ENCODE results near the gene GPR146.

The GPR146 gene

GRCh38 chr7:1068013-1068412, 23.7 kb downstream of the GPR146 start:
- H3K4me3 ChIP-seq (ENCODE audit: low read depth, low read length, poor library complexity, severe bottlenecking): no peak overlapping the region
- H3F3A ChIP-seq (ENCODE audit: insufficient read depth, low read length): no peaks in the 10 kb centered on the region
- H3K9me2 ChIP-seq (ENCODE audit: low read depth, low read length): no peaks in the 10 kb centered on the region
- no peaks in the 10 kb centered on the region for H3K9me3 ChIP-seq (ENCODE audit: low read length)
- no peak overlapping the region for H2AFZ ChIP-seq (ENCODE audit: low read length)
- no peaks in the 10 kb centered on the region for H3K27me3 ChIP-seq (ENCODE audit: insufficient read depth, low read length)
- H3K36me3 ChIP-seq (ENCODE audit: insufficient read depth, low read length): no peaks in the 10 kb centered on the region
- H3K4me2 ChIP-seq (ENCODE audit: low read length): no peak overlapping the region
- H3K27ac ChIP-seq (ENCODE audit: low read depth, low read length, poor library complexity, severe bottlenecking): no peak overlapping the region
- TF ChIP-seq EZH2 (IDR thresholded peaks at IDR 0.05; ENCODE audit: borderline replicate concordance, low read length): no peak
- TF ChIP-seq, protein P1, sequence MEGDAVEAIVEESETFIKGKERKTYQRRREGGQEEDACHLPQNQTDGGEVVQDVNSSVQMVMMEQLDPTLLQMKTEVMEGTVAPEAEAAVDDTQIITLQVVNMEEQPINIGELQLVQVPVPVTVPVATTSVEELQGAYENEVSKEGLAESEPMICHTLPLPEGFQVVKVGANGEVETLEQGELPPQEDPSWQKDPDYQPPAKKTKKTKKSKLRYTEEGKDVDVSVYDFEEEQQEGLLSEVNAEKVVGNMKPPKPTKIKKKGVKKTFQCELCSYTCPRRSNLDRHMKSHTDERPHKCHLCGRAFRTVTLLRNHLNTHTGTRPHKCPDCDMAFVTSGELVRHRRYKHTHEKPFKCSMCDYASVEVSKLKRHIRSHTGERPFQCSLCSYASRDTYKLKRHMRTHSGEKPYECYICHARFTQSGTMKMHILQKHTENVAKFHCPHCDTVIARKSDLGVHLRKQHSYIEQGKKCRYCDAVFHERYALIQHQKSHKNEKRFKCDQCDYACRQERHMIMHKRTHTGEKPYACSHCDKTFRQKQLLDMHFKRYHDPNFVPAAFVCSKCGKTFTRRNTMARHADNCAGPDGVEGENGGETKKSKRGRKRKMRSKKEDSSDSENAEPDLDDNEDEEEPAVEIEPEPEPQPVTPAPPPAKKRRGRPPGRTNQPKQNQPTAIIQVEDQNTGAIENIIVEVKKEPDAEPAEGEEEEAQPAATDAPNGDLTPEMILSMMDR (IDR thresholded peaks at IDR 0.05; ENCODE audit: low read length): no peak
- H3K79me2 ChIP-seq (ENCODE audit: insufficient read depth, low read length): no peaks in the 10 kb centered on the region
- H4K20me1 ChIP-seq (ENCODE audit: insufficient read depth, low read length): no peaks in the 10 kb centered on the region
- H3K9ac ChIP-seq (ENCODE audit: low read length): no peak overlapping the region
- H3K4me1 ChIP-seq (ENCODE audit: insufficient read depth, low read length, severe bottlenecking): peaks cover 8% of the 10 kb centered on the region

DNA sequence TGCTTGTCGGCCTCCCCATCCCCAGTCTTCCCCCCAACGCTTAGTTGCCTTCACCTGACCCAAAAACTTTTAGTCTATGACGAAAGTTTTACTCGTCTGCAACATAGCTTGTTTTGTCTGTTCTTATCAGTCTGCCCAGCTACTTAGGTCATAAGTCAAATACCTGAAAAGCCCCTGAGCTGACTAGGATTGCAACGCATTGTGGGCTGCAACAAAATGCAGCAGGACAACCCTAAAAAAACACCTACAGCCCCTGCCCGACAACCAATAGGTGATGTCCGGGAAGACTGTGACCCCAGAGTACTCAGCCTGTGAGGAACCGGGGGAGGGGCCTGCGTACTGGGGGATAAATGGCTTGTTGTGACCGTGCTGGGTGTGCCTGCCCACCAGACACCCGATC, 24.3 kb downstream of the GPR146 start:
- Histone ChIP-seq H3K4me1 (ENCODE audit: insufficient read depth, low read length, severe bottlenecking) (peaks cover 8% of the 10 kb centered on the region), H3K27ac (ENCODE audit: low read depth, low read length, poor library complexity, severe bottlenecking) (no peak overlapping the region), H3K4me2 (ENCODE audit: low read length) (no peak overlapping the region), H3K9me3 (ENCODE audit: low read length) (no peaks in the 10 kb centered on the region), H3K4me3 (ENCODE audit: low read depth, low read length, poor library complexity, severe bottlenecking) (no peak overlapping the region), H3F3A (ENCODE audit: insufficient read depth, low read length) (no peaks in the 10 kb centered on the region), H3K36me3 (ENCODE audit: insufficient read depth, low read length) (no peaks in the 10 kb centered on the region), H4K20me1 (ENCODE audit: insufficient read depth, low read length) (no peaks in the 10 kb centered on the region), H3K9ac (ENCODE audit: low read length) (no peak overlapping the region), H3K27me3 (ENCODE audit: insufficient read depth, low read length) (no peaks in the 10 kb centered on the region), H3K79me2 (ENCODE audit: insufficient read depth, low read length) (no peaks in the 10 kb centered on the region), H3K9me2 (ENCODE audit: low read depth, low read length) (no peaks in the 10 kb centered on the region), H2AFZ (ENCODE audit: low read length) (no peak overlapping the region)
- TF ChIP-seq, protein P1 (IDR thresholded peaks at IDR 0.05; ENCODE audit: low read length): no peak
- TF ChIP-seq EZH2 (IDR thresholded peaks at IDR 0.05; ENCODE audit: borderline replicate concordance, low read length): no peak

- Histone ChIP-seq H3K36me3 (ENCODE audit: insufficient read depth, low read length) (no peaks in the 10 kb centered on the region), H3K27ac (ENCODE audit: low read depth, low read length, poor library complexity, severe bottlenecking) (no peak overlapping the region), H3K4me2 (ENCODE audit: low read length) (no peak overlapping the region), H3K9me2 (ENCODE audit: low read depth, low read length) (no peaks in the 10 kb centered on the region), H3K4me1 (ENCODE audit: insufficient read depth, low read length, severe bottlenecking) (peaks cover 1% of the 10 kb centered on the region), H3K27me3 (ENCODE audit: insufficient read depth, low read length) (no peaks in the 10 kb centered on the region), H3K4me3 (ENCODE audit: low read depth, low read length, poor library complexity, severe bottlenecking) (no peak overlapping the region), H3K9ac (ENCODE audit: low read length) (no peak overlapping the region), H3K9me3 (ENCODE audit: low read length) (no peaks in the 10 kb centered on the region), H3F3A (ENCODE audit: insufficient read depth, low read length) (no peaks in the 10 kb centered on the region), H4K20me1 (ENCODE audit: insufficient read depth, low read length) (no peaks in the 10 kb centered on the region), H2AFZ (ENCODE audit: low read length) (no peak overlapping the region), H3K79me2 (ENCODE audit: insufficient read depth, low read length) (no peaks in the 10 kb centered on the region)
- TF ChIP-seq EZH2 (IDR thresholded peaks at IDR 0.05; ENCODE audit: borderline replicate concordance, low read length): no peak
- TF ChIP-seq, protein P1 (IDR thresholded peaks at IDR 0.05; ENCODE audit: low read length): no peak
Measured at GRCh38 chr7:1070544-1071011, 26.2 kb downstream of the GPR146 start.
